Mucosa of stomach (tissue), 1 donor: ENCODE measurements around the gene DYSF.

Experiments used
- H3K27me3 ChIP-seq: one replicate; pipeline ENCODE4 v1.7.0; 2013; ENCODE audit warnings: mild to moderate bottlenecking, low read length; ENCODE audit not compliant: control insufficient read depth, insufficient read depth
- H3K36me3 ChIP-seq: one replicate; pipeline ENCODE4 v1.7.0; 2013; ENCODE audit warnings: low read length; ENCODE audit not compliant: control insufficient read depth, insufficient read depth
- H3K4me1 ChIP-seq: one replicate; pipeline ENCODE4 v1.7.0; 2013; ENCODE audit warnings: mild to moderate bottlenecking, low read length; ENCODE audit not compliant: control insufficient read depth, insufficient read depth
- H3K4me3 ChIP-seq: one replicate; pipeline ENCODE4 v1.7.0; 2013; ENCODE audit warnings: low read length
- H3K9ac ChIP-seq: one replicate; pipeline ENCODE4 v1.7.0; 2013; ENCODE audit warnings: mild to moderate bottlenecking, low read length, moderate library complexity
- H3K9me3 ChIP-seq: one replicate; pipeline ENCODE4 v1.7.0; 2013; ENCODE audit warnings: mild to moderate bottlenecking, low read length, moderate library complexity; ENCODE audit not compliant: control insufficient read depth
- donor health status: Pancreatic carcinoma.

DYSF gene

GRCh38 chr2:71706836-71707235, 253.5 kb downstream of the DYSF start:
- H3K9ac ChIP-seq, result no peak overlapping the region
- peaks cover 5% of the 10 kb centered on the region for H3K27me3 ChIP-seq
- H3K4me3 ChIP-seq, result no peak overlapping the region
- H3K4me1 ChIP-seq, result no peaks in the 10 kb centered on the region
- H3K36me3 ChIP-seq, result no peaks in the 10 kb centered on the region
- H3K9me3 ChIP-seq, result no peaks in the 10 kb centered on the region

GRCh38 chr2:71710367-71711132, 257.2 kb downstream of the DYSF start:
- no peak overlapping the region for H3K4me3 ChIP-seq
- H3K36me3 ChIP-seq, result no peaks in the 10 kb centered on the region
- no peaks in the 10 kb centered on the region for H3K4me1 ChIP-seq
- H3K9ac ChIP-seq, result no peak overlapping the region
- H3K9me3 ChIP-seq, result no peaks in the 10 kb centered on the region
- H3K27me3 ChIP-seq, result peaks cover 7% of the 10 kb centered on the region

- H3K4me1 ChIP-seq, result no peaks in the 10 kb centered on the region
- H3K36me3 ChIP-seq, result no peaks in the 10 kb centered on the region
- H3K27me3 ChIP-seq, result peaks cover 7% of the 10 kb centered on the region
- H3K9ac ChIP-seq, result no peak overlapping the region
- no peak overlapping the region for H3K4me3 ChIP-seq
- H3K9me3 ChIP-seq, result no peaks in the 10 kb centered on the region
Measured at GRCh38 chr2:71711133-71711855, 257.9 kb downstream of the DYSF start.

GRCh38 chr2:71712158-71712818, 258.9 kb downstream of the DYSF start:
- no peaks in the 10 kb centered on the region for H3K4me1 ChIP-seq
- no peak overlapping the region for H3K4me3 ChIP-seq
- H3K9me3 ChIP-seq, result no peaks in the 10 kb centered on the region
- H3K36me3 ChIP-seq, result no peaks in the 10 kb centered on the region
- H3K9ac ChIP-seq, result no peak overlapping the region
- H3K27me3 ChIP-seq, result peaks cover 7% of the 10 kb centered on the region

GRCh38 chr2:71713581-71714580, 260.5 kb downstream of the DYSF start:
- H3K4me1 ChIP-seq, result no peaks in the 10 kb centered on the region
- H3K9me3 ChIP-seq, result no peaks in the 10 kb centered on the region
- no peak overlapping the region for H3K4me3 ChIP-seq
- H3K36me3 ChIP-seq, result no peaks in the 10 kb centered on the region
- no peak overlapping the region for H3K9ac ChIP-seq
- peaks cover 7% of the 10 kb centered on the region for H3K27me3 ChIP-seq

- Histone ChIP-seq H3K9ac (no peak overlapping the region), H3K4me1 (no peaks in the 10 kb centered on the region), H3K36me3 (no peaks in the 10 kb centered on the region)
Measured at GRCh38 chr2:71714601-71715240, 261.4 kb downstream of the DYSF start.

GRCh38 chr2:71715241-71715750, 261.9 kb downstream of the DYSF start:
- Histone ChIP-seq H3K4me1 (no peaks in the 10 kb centered on the region), H3K9ac (no peak overlapping the region), H3K4me3 (no peak overlapping the region), H3K27me3 (peaks cover 7% of the 10 kb centered on the region), H3K36me3 (no peaks in the 10 kb centered on the region), H3K9me3 (no peaks in the 10 kb centered on the region)

More at GRCh38 chr2:71714601-71715240, 261.4 kb downstream of the DYSF start:
- peaks cover 7% of the 10 kb centered on the region for H3K27me3 ChIP-seq
- no peaks in the 10 kb centered on the region for H3K9me3 ChIP-seq
- no peak overlapping the region for H3K4me3 ChIP-seq

- Histone ChIP-seq H3K9me3 (no peaks in the 10 kb centered on the region), H3K4me1 (no peaks in the 10 kb centered on the region), H3K36me3 (no peaks in the 10 kb centered on the region), H3K4me3 (no peak overlapping the region), H3K27me3 (peaks cover 7% of the 10 kb centered on the region), H3K9ac (no peak overlapping the region)
Measured at GRCh38 chr2:71715951-71716696, 262.8 kb downstream of the DYSF start.

- Histone ChIP-seq H3K9ac (no peak overlapping the region), H3K4me3 (no peak overlapping the region), H3K4me1 (no peaks in the 10 kb centered on the region), H3K9me3 (no peaks in the 10 kb centered on the region), H3K27me3 (peaks cover 4% of the 10 kb centered on the region), H3K36me3 (no peaks in the 10 kb centered on the region)
Measured at GRCh38 chr2:71716697-71717624, 263.6 kb downstream of the DYSF start.

GRCh38 chr2:71718686-71719085, 265.3 kb downstream of the DYSF start:
- Histone ChIP-seq H3K4me1 (no peaks in the 10 kb centered on the region), H3K27me3 (peaks cover 4% of the 10 kb centered on the region), H3K36me3 (no peaks in the 10 kb centered on the region), H3K4me3 (no peak overlapping the region), H3K9me3 (no peaks in the 10 kb centered on the region), H3K9ac (no peak overlapping the region)
